Ovary (tissue), 9 donors: ENCODE data around the gene TUBGCP5. TPM values are rescaled to one million over a fixed set of nuclear protein-coding genes. Genes with fewer than 3 reads are reported as not detected.
A peak's percentile ranks its signal among the peaks of the same experiment; 100 is the strongest.

Experiments used
- DNase-seq, 5 donors: peaks; one replicate each; pipeline ENCODE4 v3.0.0-alpha.2; 2019 to 2020
- H3K27ac ChIP-seq, 2 donors: fragments of 200-600 bp; one replicate each; pipeline versions ENCODE4 v1.5.1 to v1.8.0; 2019 to 2022
- H3K27me3 ChIP-seq: fragments of 200-600 bp; one replicate; pipeline ENCODE4 v1.8.0; 2022
- H3K36me3 ChIP-seq: fragments of 200-600 bp; sonication (generic); one replicate; pipeline ENCODE4 v1.5.1; 2019
- H3K4me1 ChIP-seq: one replicate; pipeline ENCODE4 v1.8.1; 2013; ENCODE audit warnings: mild to moderate bottlenecking, moderate library complexity; ENCODE audit not compliant: insufficient read depth
- H3K4me3 ChIP-seq: fragments of 200-600 bp; sonication (generic); one replicate; pipeline ENCODE4 v1.5.1; 2017
- H3K9me3 ChIP-seq, 2 donors: fragments of 200-600 bp in 1 of 2; sonication (generic) in 1 of 2; one replicate each; pipeline versions ENCODE4 v1.5.1 to v1.8.1; 2013 to 2019; ENCODE audit warnings: mild to moderate bottlenecking in 1 of 2, moderate library complexity in 1 of 2
- CTCF ChIP-seq, 3 donors: fragments of 450-650 bp in 2 of 3; fragments of 200-600 bp in 1 of 3; IDR thresholded peaks; one replicate each; pipeline versions ENCODE4 v1.5.1 to v1.8.0; 2016 to 2022; ENCODE audit warnings: antibody characterized with exemption in 3 of 3, mild to moderate bottlenecking in 1 of 3
- EP300 ChIP-seq: sonication (generic); formaldehyde crosslinking; IDR thresholded peaks from one replicate; pipeline ENCODE4 v1.6.1; 2017; ENCODE audit warnings: antibody characterized with exemption
- POLR2A ChIP-seq: fragments of 450-650 bp; IDR thresholded peaks from one replicate; pipeline ENCODE4 v1.6.1; 2017; ENCODE audit warnings: antibody characterized with exemption, mild to moderate bottlenecking, moderate library complexity
- WGBS, 3 donors: extraction: QIAGEN DNeasy Blood & Tissue Kit in 1 of 3; methylation state at CpG; one replicate each; pipeline versions ENCODE4 v1.1.5 to v1.1.7; 2013 to 2017; 5-methylcytosine and 5-hydroxymethylcytosine counted together
- intact Hi-C, 4 donors: fragments of 100-400 bp; cut with DNase I; formaldehyde crosslinking; loops; one replicate each; pipeline versions ENCODE4 v1.11.0 to v1.15.1; 2022 to 2023
- polyA plus RNA-seq, 2 donors: library from polyadenylated mRNA; stranded (reverse); fragments of 200-250 nt in 1 of 2; fragments of 350-450 nt in 1 of 2; fragmentation: Illumina TruSeq in 1 of 2; extraction: RNeasy Lipid Tissue Mini Kit (QIAGEN cat#74804) in 1 of 2; gene quantifications; one replicate each; pipeline ENCODE4 v1.2.3, GENCODE V29; 2013 to 2014
- total RNA-seq, 7 donors: library from RNA; depleted of rRNA in 2 of 7; stranded (reverse); fragments of >200 nt in 2 of 7; fragmentation: NEBNext Ultra II Directional in 3 of 7; extraction: Animal tissue kit (Norgen Biotek cat#: 25700) in 3 of 7; gene quantifications; one replicate each; pipeline versions ENCODE4 v1.1.0 to v1.2.4, GENCODE V29; 2016 to 2023
- donor health status: DM: no; HTN: no; CAD: no; lungs with moderate emphysema.
- donor health status: DM: no; HTN: no; CAD: no.
- donor health status: Bipolar disorder and iron deficiency.
- donor health status: DM: yes; HTN: yes; CAD: no.
- donor health status: DM: no; HTN: no; CAD: no.
- donor health status: DM: yes; HTN: yes; CAD: no.

The TUBGCP5 gene
- total and polyA plus RNA-seq, 9 donors = 8.5 to 25.6 (median 16.1) TPM

DNA sequence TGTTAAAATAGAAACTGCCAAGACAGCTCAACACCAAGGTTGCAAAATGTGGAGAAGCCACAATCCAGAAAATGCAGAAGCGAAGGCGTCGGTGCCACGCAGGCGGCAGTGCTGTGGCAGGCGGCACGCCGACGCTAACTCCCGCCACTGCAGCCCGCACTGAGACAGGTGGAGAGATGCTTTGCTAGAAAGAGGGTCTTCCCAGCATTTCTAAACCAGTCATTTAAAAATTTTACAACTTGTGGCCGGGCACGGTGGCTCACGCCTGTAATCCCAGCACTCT lies 82.5 kb downstream of the TUBGCP5 start:
- no peak for TF ChIP-seq POLR2A
- TF ChIP-seq EP300 = no peak
- no peak for TF ChIP-seq CTCF (IDR thresholded peaks at IDR 0.05)
- no peaks in the 10 kb centered on the region for H3K27me3 ChIP-seq
- peaks cover 23% of the 10 kb centered on the region for H3K4me1 ChIP-seq
- intact Hi-C loops = loop anchor here in 1 of 4 donors (10.0 kb wide), 1 partner anchor 78 kb away; the partner anchor contains the start of gene TUBGCP5
- 93 to 96% (median 96%) methylated on average over 14 of the region's 14 CpGs for WGBS, 3 donors
- no peaks in the 10 kb centered on the region for H3K36me3 ChIP-seq
- H3K9me3 ChIP-seq = no peaks in the 10 kb centered on the region
- H3K27ac ChIP-seq = no peak overlapping the region
- DNase-seq = no peak
- H3K4me3 ChIP-seq = no peak overlapping the region

GRCh38 chr15:22956257-22956977 lies 83.0 kb downstream of the TUBGCP5 start:
- H3K27ac ChIP-seq = no peak overlapping the region
- no peaks in the 10 kb centered on the region for H3K36me3 ChIP-seq
- H3K9me3 ChIP-seq = no peaks in the 10 kb centered on the region
- TF ChIP-seq CTCF (IDR thresholded peaks at IDR 0.05) = no peak
- no peak for TF ChIP-seq POLR2A
- TF ChIP-seq EP300 = no peak
- 25 to 39% (median 37%) methylated on average over 15 to 16 of the region's 16 CpGs for WGBS, 3 donors
- peak in 3 of 5 donors; percentile 58 to 71 (median 58) for DNase-seq
- H3K4me3 ChIP-seq = no peak overlapping the region
- intact Hi-C loops = loop anchor here in 1 of 4 donors (10.0 kb wide), 1 partner anchor 78 kb away; the partner anchor contains the start of gene TUBGCP5
- H3K4me1 ChIP-seq = peaks cover 26% of the 10 kb centered on the region
- no peaks in the 10 kb centered on the region for H3K27me3 ChIP-seq

DNA sequence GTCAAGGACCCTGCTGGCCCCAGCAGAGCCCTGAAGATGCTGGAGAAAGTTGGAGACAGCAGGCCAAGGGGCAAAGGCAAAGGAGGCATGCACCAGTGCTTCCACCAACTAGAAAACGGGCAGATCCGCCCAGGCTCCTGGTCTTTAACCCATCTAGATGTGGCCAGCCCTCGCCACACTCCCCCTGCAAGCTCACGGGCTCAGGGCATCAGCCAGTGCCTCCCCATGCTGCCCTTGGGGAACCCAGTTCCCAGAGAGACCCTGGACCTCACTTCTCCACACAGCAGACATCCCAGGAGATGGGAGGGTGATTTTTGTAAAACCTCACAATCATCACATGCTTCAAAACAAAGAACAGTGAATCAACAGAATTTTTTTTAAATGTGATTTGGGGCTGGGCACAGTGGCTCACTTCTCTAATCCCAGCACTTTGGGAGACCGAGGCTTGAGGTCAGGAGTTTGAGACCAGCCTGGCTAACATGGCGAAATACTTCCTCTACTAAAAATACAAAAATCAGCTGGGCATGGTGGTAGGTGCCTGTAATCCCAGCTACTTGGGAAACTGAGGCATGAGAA lies 83.7 kb downstream of the TUBGCP5 start:
- H3K4me1 ChIP-seq = peaks cover 28% of the 10 kb centered on the region
- no peak overlapping the region for H3K4me3 ChIP-seq
- no peak for DNase-seq
- WGBS, 3 donors = 76 to 82% (median 80%) methylated on average over 6 of the region's 6 CpGs
- no peaks in the 10 kb centered on the region for H3K36me3 ChIP-seq
- no peaks in the 10 kb centered on the region for H3K9me3 ChIP-seq
- TF ChIP-seq EP300 (no peak), CTCF (IDR thresholded peaks at IDR 0.05) (no peak), POLR2A (no peak)
- no peak overlapping the region for H3K27ac ChIP-seq
- intact Hi-C loops = loop anchor here in 1 of 4 donors (10.0 kb wide), 1 partner anchor 79 kb away; the partner anchor contains the start of gene TUBGCP5
- H3K27me3 ChIP-seq = no peaks in the 10 kb centered on the region

DNA sequence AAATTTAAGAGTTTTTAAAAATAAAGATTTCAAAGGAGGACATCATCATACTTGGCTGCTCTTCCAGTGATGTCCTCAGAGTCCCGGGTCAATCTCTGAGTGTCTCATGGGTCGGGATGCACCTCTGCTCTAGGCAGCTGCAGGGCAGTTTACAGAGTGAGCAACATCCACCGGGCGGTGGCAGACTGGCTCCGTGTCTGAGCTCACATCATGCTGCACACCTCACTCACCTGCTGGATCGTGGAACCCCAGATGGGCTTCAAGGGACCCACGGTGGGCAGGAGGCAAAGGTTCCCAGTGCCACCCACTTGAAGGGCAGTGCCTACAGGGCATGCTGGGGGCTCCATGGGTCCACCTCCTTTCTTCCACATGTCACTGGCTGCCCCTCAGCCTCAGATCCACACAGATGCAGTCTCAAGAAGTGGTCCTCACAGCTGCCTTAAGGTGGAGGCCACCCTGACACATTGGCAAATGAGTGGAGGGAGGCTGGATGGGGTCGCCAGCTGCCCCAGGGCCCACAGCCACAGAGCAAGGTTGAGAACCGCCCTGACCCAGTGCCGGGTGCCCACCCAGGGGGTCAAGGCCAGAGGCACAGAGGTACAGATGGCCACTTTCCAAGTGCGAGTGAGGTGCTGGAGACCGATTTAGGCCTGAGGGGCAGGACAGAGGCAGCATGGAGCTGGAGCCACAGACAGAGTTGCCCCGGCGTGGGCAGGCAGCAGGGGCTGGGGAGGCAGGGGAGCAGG lies 84.4 kb downstream of the TUBGCP5 start:
- intact Hi-C loops = loop anchor here in 1 of 4 donors (10.0 kb wide), 1 partner anchor 80 kb away; the partner anchor contains the start of gene TUBGCP5
- H3K27me3 ChIP-seq = no peaks in the 10 kb centered on the region
- H3K27ac ChIP-seq = no peak overlapping the region
- no peak for TF ChIP-seq CTCF (IDR thresholded peaks at IDR 0.05)
- TF ChIP-seq POLR2A = no peak
- no peak for TF ChIP-seq EP300
- H3K4me3 ChIP-seq = no peak overlapping the region
- no peaks in the 10 kb centered on the region for H3K36me3 ChIP-seq
- no peaks in the 10 kb centered on the region for H3K9me3 ChIP-seq
- WGBS, 3 donors = 70 to 72% (median 71%) methylated on average over 14 of the region's 14 CpGs
- no peak for DNase-seq
- peaks cover 30% of the 10 kb centered on the region for H3K4me1 ChIP-seq
